WTC11 (cell line): ENCODE results near the gene MEP1B.

ENCODE experiments used
- CBFB ChIP-seq: sonication (generic); formaldehyde crosslinking; IDR thresholded peaks from 2 replicates; pipeline ENCODE4 v1.8.1; 2022; ENCODE audit warnings: mild to moderate bottlenecking, low read depth, missing genetic modification reagents
- CREB1 ChIP-seq: sonication (generic); formaldehyde crosslinking; IDR thresholded peaks from 2 replicates; pipeline ENCODE4 v1.8.0; 2023; ENCODE audit warnings: mild to moderate bottlenecking, missing genetic modification reagents
- ESRRA ChIP-seq: sonication (generic); formaldehyde crosslinking; IDR thresholded peaks from 2 replicates; pipeline ENCODE4 v1.8.1; 2022; ENCODE audit warnings: mild to moderate bottlenecking, missing genetic modification reagents, borderline replicate concordance
- GABPB1 ChIP-seq: sonication (generic); formaldehyde crosslinking; IDR thresholded peaks from 2 replicates; pipeline ENCODE4 v1.8.1; 2023; ENCODE audit warnings: mild to moderate bottlenecking, missing genetic modification reagents
- JUN ChIP-seq: sonication (generic); formaldehyde crosslinking; IDR thresholded peaks from 2 replicates; pipeline ENCODE4 v1.8.0; 2023; ENCODE audit warnings: mild to moderate bottlenecking, missing genetic modification reagents
- RELA ChIP-seq: sonication (generic); formaldehyde crosslinking; IDR thresholded peaks from 2 replicates; pipeline ENCODE4 v1.8.1; 2022; ENCODE audit warnings: missing genetic modification reagents, mild to moderate bottlenecking, borderline replicate concordance
- SP1 ChIP-seq: sonication (generic); formaldehyde crosslinking; conservative IDR thresholded peaks from 2 replicates; pipeline ENCODE4 v1.8.1; 2022; ENCODE audit warnings: missing genetic modification reagents
- TCF7 ChIP-seq: sonication (generic); formaldehyde crosslinking; IDR thresholded peaks from 2 replicates; pipeline ENCODE4 v1.8.0; 2022; ENCODE audit warnings: mild to moderate bottlenecking, low read depth, missing genetic modification reagents, moderate library complexity
- TEAD1 ChIP-seq: sonication (generic); formaldehyde crosslinking; IDR thresholded peaks from 2 replicates; pipeline ENCODE4 v1.8.0; 2022; ENCODE audit warnings: mild to moderate bottlenecking, missing genetic modification reagents
- TEAD4 ChIP-seq: sonication (generic); formaldehyde crosslinking; IDR thresholded peaks from 2 replicates; pipeline ENCODE4 v1.8.0; 2022; ENCODE audit warnings: mild to moderate bottlenecking, missing genetic modification reagents
- USF1 ChIP-seq: sonication (generic); formaldehyde crosslinking; IDR thresholded peaks from 2 replicates; pipeline ENCODE4 v1.8.0; 2022; ENCODE audit warnings: mild to moderate bottlenecking, missing genetic modification reagents
- ZBTB21 ChIP-seq: sonication (generic); formaldehyde crosslinking; IDR thresholded peaks from 2 replicates; pipeline ENCODE4 v1.8.1; 2023; ENCODE audit warnings: mild to moderate bottlenecking, missing genetic modification reagents, borderline replicate concordance
- TF ChIP-seq, protein P1 (sequence below): fragments of 200-600 bp; IDR thresholded peaks from 2 replicates; pipeline ENCODE4 v1.8.0; 2022; ENCODE audit warnings: antibody characterized with exemption
- TF ChIP-seq, protein P2 (sequence below): sonication (generic); formaldehyde crosslinking; IDR thresholded peaks from 2 replicates; pipeline ENCODE4 v1.8.1; 2023; ENCODE audit warnings: mild to moderate bottlenecking, missing genetic modification reagents

- TF ChIP-seq, protein P1, sequence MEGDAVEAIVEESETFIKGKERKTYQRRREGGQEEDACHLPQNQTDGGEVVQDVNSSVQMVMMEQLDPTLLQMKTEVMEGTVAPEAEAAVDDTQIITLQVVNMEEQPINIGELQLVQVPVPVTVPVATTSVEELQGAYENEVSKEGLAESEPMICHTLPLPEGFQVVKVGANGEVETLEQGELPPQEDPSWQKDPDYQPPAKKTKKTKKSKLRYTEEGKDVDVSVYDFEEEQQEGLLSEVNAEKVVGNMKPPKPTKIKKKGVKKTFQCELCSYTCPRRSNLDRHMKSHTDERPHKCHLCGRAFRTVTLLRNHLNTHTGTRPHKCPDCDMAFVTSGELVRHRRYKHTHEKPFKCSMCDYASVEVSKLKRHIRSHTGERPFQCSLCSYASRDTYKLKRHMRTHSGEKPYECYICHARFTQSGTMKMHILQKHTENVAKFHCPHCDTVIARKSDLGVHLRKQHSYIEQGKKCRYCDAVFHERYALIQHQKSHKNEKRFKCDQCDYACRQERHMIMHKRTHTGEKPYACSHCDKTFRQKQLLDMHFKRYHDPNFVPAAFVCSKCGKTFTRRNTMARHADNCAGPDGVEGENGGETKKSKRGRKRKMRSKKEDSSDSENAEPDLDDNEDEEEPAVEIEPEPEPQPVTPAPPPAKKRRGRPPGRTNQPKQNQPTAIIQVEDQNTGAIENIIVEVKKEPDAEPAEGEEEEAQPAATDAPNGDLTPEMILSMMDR = no peak
- TF ChIP-seq TEAD4 (no peak), USF1 (no peak), SP1 (CRISPR knock-in tag) (no peak), RELA (CRISPR knock-in tag) (no peak), CREB1 (CRISPR knock-in tag) (no peak), CBFB (no peak), GABPB1 (CRISPR knock-in tag) (no peak), TCF7 (CRISPR knock-in tag) (no peak), ZBTB21 (CRISPR knock-in tag) (no peak), JUN (no peak), TEAD1 (CRISPR knock-in tag) (no peak), ESRRA (CRISPR knock-in tag) (no peak)
- TF ChIP-seq, protein P2, sequence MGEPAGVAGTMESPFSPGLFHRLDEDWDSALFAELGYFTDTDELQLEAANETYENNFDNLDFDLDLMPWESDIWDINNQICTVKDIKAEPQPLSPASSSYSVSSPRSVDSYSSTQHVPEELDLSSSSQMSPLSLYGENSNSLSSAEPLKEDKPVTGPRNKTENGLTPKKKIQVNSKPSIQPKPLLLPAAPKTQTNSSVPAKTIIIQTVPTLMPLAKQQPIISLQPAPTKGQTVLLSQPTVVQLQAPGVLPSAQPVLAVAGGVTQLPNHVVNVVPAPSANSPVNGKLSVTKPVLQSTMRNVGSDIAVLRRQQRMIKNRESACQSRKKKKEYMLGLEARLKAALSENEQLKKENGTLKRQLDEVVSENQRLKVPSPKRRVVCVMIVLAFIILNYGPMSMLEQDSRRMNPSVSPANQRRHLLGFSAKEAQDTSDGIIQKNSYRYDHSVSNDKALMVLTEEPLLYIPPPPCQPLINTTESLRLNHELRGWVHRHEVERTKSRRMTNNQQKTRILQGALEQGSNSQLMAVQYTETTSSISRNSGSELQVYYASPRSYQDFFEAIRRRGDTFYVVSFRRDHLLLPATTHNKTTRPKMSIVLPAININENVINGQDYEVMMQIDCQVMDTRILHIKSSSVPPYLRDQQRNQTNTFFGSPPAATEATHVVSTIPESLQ (CRISPR knock-in tag) = no peak
These were observed 37.0 kb upstream of the MEP1B start for GRCh38 chr18:32152705-32153448.
